GM12878 (cell line): Measurements from ENCODE around the gene CYB5R2.

Source experiments
- KDM1A ChIP-seq: fragments of 200-600 bp; sonication (generic); IDR thresholded peaks from 2 replicates; pipeline ENCODE4 v1.6.1; 2016; ENCODE audit warnings: borderline replicate concordance
- MXI1 ChIP-seq: fragments of 150-350 bp; IDR thresholded peaks from 2 replicates; pipeline ENCODE4 v1.6.1; 2011; ENCODE audit warnings: low read depth, mild to moderate bottlenecking, inconsistent platforms, low read length, improper control_type of control experiment
- RFX5 ChIP-seq: IDR thresholded peaks from 2 replicates; pipeline ENCODE4 v1.6.1; 2011; ENCODE audit warnings: low read depth, low read length, improper control_type of control experiment
- TCF7 ChIP-seq: IDR thresholded peaks from 2 replicates; pipeline ENCODE4 v1.6.1; 2014; ENCODE audit warnings: antibody characterized with exemption, borderline replicate concordance
- YY1 ChIP-seq: IDR thresholded peaks from 2 replicates; pipeline ENCODE4 v1.6.1; 2011; ENCODE audit warnings: low read depth, mild to moderate bottlenecking, low read length
- TF ChIP-seq, protein P1 (sequence below), 3 experiments: IDR thresholded peaks in 2 of 3; conservative IDR thresholded peaks in 1 of 3; 2 replicates each; pipeline ENCODE4 v1.5.1; 2011; ENCODE audit warnings: low read depth in 3 of 3, low read length in 3 of 3, mild to moderate bottlenecking in 3 of 3, control low read depth in 2 of 3, moderate library complexity in 2 of 3, inconsistent platforms in 1 of 3, mixed read lengths in 1 of 3; ENCODE audit not compliant: control insufficient read depth in 2 of 3, insufficient read depth in 1 of 3; ENCODE audit errors: extremely low read depth in 1 of 3

DNA sequence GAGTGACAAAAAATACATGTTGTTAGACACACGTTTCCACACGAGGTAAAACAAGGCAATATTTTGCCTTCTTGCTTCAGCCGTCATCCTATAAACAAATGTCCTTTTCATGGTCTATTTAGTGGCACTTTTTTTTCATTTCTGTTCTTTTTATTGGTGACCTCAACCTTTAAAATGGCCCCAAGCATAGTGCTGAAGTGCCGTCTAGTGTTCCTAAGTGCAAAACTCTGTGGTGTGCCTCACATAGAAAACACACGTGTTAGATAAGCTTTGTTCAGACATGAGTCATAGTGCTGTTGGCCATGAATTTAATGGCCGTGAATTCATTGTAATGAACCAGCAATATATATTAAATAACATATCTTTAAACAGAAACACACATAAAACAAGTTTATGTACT lies 17.3 kb upstream of the CYB5R2 start:
- no peak for TF ChIP-seq KDM1A
- no peak for TF ChIP-seq TCF7
- no peak for TF ChIP-seq YY1
- TF ChIP-seq, protein P1, sequence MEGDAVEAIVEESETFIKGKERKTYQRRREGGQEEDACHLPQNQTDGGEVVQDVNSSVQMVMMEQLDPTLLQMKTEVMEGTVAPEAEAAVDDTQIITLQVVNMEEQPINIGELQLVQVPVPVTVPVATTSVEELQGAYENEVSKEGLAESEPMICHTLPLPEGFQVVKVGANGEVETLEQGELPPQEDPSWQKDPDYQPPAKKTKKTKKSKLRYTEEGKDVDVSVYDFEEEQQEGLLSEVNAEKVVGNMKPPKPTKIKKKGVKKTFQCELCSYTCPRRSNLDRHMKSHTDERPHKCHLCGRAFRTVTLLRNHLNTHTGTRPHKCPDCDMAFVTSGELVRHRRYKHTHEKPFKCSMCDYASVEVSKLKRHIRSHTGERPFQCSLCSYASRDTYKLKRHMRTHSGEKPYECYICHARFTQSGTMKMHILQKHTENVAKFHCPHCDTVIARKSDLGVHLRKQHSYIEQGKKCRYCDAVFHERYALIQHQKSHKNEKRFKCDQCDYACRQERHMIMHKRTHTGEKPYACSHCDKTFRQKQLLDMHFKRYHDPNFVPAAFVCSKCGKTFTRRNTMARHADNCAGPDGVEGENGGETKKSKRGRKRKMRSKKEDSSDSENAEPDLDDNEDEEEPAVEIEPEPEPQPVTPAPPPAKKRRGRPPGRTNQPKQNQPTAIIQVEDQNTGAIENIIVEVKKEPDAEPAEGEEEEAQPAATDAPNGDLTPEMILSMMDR (IDR thresholded peaks at IDR 0.05 in 2 of 3, conservative IDR thresholded peaks at IDR 0.05 in 1 of 3; ENCODE audit: control insufficient read depth in 2 of 3, extremely low read depth in 1 of 3, insufficient read depth in 1 of 3, low read depth in 3 of 3, low read length in 3 of 3), result no peak
- TF ChIP-seq MXI1, result no peak
- TF ChIP-seq RFX5, result no peak
